Ascending aorta (tissue), 2 donors: ENCODE measurements around the gene DNAJC17. TPM values are rescaled to one million over a fixed set of nuclear protein-coding genes. Genes with fewer than 3 reads are reported as not detected.

Source experiments
- DNase-seq, 2 donors: peaks; one replicate each; pipeline ENCODE4 v3.0.0-alpha.2; 2019; ENCODE audit warnings: low spot score in 2 of 2
- H3K27ac ChIP-seq, 2 donors: fragments of 200-600 bp; sonication (generic); one replicate each; pipeline ENCODE4 v1.5.1; 2016 to 2017; ENCODE audit warnings: mild to moderate bottlenecking in 1 of 2
- H3K27me3 ChIP-seq: fragments of 200-600 bp; sonication (generic); one replicate; pipeline ENCODE4 v1.5.1; 2017
- H3K36me3 ChIP-seq, 2 donors: fragments of 200-600 bp; sonication (generic); one replicate each; pipeline ENCODE4 v1.5.1; 2016
- H3K4me1 ChIP-seq, 2 donors: fragments of 200-600 bp; sonication (generic); one replicate each; pipeline ENCODE4 v1.5.1; 2016 to 2017; ENCODE audit warnings: mild to moderate bottlenecking in 1 of 2
- H3K4me3 ChIP-seq, 2 donors: fragments of 200-600 bp; sonication (generic); one replicate each; pipeline ENCODE4 v1.5.1; 2016 to 2017; ENCODE audit warnings: mild to moderate bottlenecking in 1 of 2
- H3K9me3 ChIP-seq, 2 donors: fragments of 200-600 bp; sonication (generic); one replicate each; pipeline ENCODE4 v1.5.1; 2016
- intact Hi-C: fragments of 100-400 bp; cut with DNase I; formaldehyde crosslinking; loops from one replicate; pipeline ENCODE4 v1.15.1; 2023
- total RNA-seq: library from RNA; depleted of rRNA; stranded (reverse); fragments of >200 nt; gene quantifications from one replicate; pipeline ENCODE4 v1.1.0, GENCODE V29; 2016
- TF ChIP-seq, protein P1 (sequence below), 3 experiments: fragments of 200-600 bp in 2 of 3; fragments of 450-650 bp in 1 of 3; sonication (generic) in 2 of 3; IDR thresholded peaks; one replicate each; pipeline ENCODE4 v1.5.1; 2016 to 2019; ENCODE audit warnings: antibody characterized with exemption in 3 of 3, mild to moderate bottlenecking in 1 of 3, moderate library complexity in 1 of 3

DNAJC17 gene
- total RNA-seq, 1 donor from 2014 or later, result 26.2 TPM

DNA sequence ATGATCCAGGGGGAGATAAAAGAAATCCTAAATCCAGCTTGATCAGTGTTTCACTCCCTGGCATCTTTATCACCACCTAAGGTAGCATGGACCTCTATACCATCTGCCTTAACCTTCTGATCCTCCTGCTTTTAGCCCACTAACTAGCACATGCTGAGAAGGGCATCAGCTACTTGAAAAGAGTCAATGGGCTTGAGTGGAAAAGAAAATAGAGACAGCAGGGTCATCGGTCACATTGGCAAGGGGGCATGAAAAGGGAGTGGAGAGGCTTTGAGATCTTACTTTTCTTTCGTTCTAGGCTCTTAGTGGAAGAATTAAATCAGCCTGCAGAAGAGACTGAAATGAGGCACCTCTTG is 623 bp downstream of the DNAJC17 start:
- TF ChIP-seq, protein P1, sequence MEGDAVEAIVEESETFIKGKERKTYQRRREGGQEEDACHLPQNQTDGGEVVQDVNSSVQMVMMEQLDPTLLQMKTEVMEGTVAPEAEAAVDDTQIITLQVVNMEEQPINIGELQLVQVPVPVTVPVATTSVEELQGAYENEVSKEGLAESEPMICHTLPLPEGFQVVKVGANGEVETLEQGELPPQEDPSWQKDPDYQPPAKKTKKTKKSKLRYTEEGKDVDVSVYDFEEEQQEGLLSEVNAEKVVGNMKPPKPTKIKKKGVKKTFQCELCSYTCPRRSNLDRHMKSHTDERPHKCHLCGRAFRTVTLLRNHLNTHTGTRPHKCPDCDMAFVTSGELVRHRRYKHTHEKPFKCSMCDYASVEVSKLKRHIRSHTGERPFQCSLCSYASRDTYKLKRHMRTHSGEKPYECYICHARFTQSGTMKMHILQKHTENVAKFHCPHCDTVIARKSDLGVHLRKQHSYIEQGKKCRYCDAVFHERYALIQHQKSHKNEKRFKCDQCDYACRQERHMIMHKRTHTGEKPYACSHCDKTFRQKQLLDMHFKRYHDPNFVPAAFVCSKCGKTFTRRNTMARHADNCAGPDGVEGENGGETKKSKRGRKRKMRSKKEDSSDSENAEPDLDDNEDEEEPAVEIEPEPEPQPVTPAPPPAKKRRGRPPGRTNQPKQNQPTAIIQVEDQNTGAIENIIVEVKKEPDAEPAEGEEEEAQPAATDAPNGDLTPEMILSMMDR (IDR thresholded peaks at IDR 0.05), result no peak
- Histone ChIP-seq H3K36me3 (peaks cover 0 to 13% of the 10 kb centered on the region in 2 donors), H3K4me3 (peak overlapping the region; percentile 77 to 88), H3K9me3 (no peaks in the 10 kb centered on the region), H3K4me1 (peaks cover 0 to 18% of the 10 kb centered on the region in 2 donors), H3K27me3 (no peaks in the 10 kb centered on the region), H3K27ac (peak overlapping the region; percentile 89 to 93)
- no peak for DNase-seq
- intact Hi-C loops, result loop anchor here (1.0 to 5.0 kb wide), 3 partner anchors 51 to 114 kb away; partner anchors contain the start of genes RMDN3 and VPS18

DNA sequence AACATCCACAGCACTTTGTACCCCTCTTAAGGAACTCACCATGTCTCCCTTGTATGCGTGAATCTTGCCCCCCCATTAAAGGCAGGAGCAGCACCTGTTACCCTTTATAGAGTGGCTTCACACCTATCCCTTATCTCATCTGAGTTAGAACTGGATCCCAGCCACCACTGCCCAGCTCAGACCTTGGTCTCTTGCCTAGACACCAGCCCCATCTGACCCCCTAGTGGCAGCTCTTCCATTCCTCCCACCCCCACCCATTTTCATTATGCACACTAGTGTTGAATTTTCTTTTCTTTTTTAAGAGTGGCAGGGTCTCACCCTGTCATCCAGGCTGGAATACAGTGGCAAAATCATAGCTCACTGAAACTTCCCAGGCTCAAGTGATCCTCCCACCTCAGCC is 3.6 kb downstream of the DNAJC17 start:
- TF ChIP-seq, protein P1 (IDR thresholded peaks at IDR 0.05), result no peak
- H3K9me3 ChIP-seq, result no peaks in the 10 kb centered on the region
- H3K4me1 ChIP-seq, result peaks cover 0 to 17% of the 10 kb centered on the region in 2 donors
- H3K4me3 ChIP-seq, result no peak overlapping the region
- no peak overlapping the region for H3K27ac ChIP-seq
- no peak for DNase-seq
- peaks cover 0 to 3% of the 10 kb centered on the region in 2 donors for H3K36me3 ChIP-seq
- H3K27me3 ChIP-seq, result no peaks in the 10 kb centered on the region
- intact Hi-C loops, result no loop called here

- no peak overlapping the region for H3K27ac ChIP-seq
- H3K9me3 ChIP-seq, result no peaks in the 10 kb centered on the region
- H3K36me3 ChIP-seq, result peaks cover 0 to 3% of the 10 kb centered on the region in 2 donors
- H3K4me3 ChIP-seq, result no peak overlapping the region
- no peaks in the 10 kb centered on the region for H3K27me3 ChIP-seq
- intact Hi-C loops, result no loop called here
- TF ChIP-seq, protein P1 (IDR thresholded peaks at IDR 0.05), result no peak
- no peak for DNase-seq
- H3K4me1 ChIP-seq, result peaks cover 0 to 11% of the 10 kb centered on the region in 2 donors
These were observed 4.2 kb downstream of the DNAJC17 start for GRCh38 chr15:40803076-40803475.

DNA sequence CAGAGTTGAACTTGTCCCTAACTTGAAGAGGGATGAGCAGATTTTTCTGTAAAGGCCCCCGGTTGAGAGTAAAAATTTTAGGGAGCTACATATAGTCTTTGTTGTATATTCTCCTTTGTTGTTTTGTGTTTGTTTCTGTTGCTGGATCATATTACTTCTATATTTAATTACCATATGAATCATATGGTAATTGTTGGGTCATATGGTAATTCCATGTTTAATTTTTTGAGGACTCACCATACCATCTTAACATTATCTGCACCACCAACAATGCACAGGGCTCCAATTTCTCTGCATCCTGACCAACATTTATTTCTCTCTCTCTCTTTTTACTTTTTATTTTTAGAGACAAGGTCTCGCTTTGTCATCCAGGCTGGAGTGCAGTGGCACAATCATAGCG is 7.8 kb downstream of the DNAJC17 start:
- no peak overlapping the region for H3K27ac ChIP-seq
- H3K36me3 ChIP-seq, result peaks cover 0 to 3% of the 10 kb centered on the region in 2 donors
- intact Hi-C loops, result no loop called here
- H3K27me3 ChIP-seq, result no peaks in the 10 kb centered on the region
- no peak for DNase-seq
- H3K4me1 ChIP-seq, result no peaks in the 10 kb centered on the region
- no peak overlapping the region for H3K4me3 ChIP-seq
- TF ChIP-seq, protein P1 (IDR thresholded peaks at IDR 0.05), result no peak
- H3K9me3 ChIP-seq, result no peaks in the 10 kb centered on the region

- H3K27ac ChIP-seq, result no peak overlapping the region
- H3K4me3 ChIP-seq, result no peak overlapping the region
- H3K36me3 ChIP-seq, result peaks cover 4 to 5% of the 10 kb centered on the region in 2 donors
- H3K9me3 ChIP-seq, result no peaks in the 10 kb centered on the region
- intact Hi-C loops, result no loop called here
- no peaks in the 10 kb centered on the region for H3K4me1 ChIP-seq
- no peak for DNase-seq
- no peaks in the 10 kb centered on the region for H3K27me3 ChIP-seq
- TF ChIP-seq, protein P1 (IDR thresholded peaks at IDR 0.05), result no peak
These were observed 10.8 kb downstream of the DNAJC17 start for GRCh38 chr15:40796512-40796911.

- peaks cover 8 to 9% of the 10 kb centered on the region in 2 donors for H3K36me3 ChIP-seq
- H3K27me3 ChIP-seq, result no peaks in the 10 kb centered on the region
- TF ChIP-seq, protein P1 (IDR thresholded peaks at IDR 0.05), result no peak
- H3K27ac ChIP-seq, result no peak overlapping the region
- no peak for DNase-seq
- intact Hi-C loops, result no loop called here
- no peak overlapping the region for H3K4me3 ChIP-seq
- no peaks in the 10 kb centered on the region for H3K9me3 ChIP-seq
- no peaks in the 10 kb centered on the region for H3K4me1 ChIP-seq
These were observed 11.2 kb downstream of the DNAJC17 start for GRCh38 chr15:40796041-40796440.
